ENCODE results near the gene IL33. TPM values are rescaled to one million over a fixed set of nuclear protein-coding genes. Genes with fewer than 3 reads are reported as not detected.

The IL33 gene
- total and polyA plus RNA-seq, 2 of the 8 experiments (the other 6 are each of a cell fraction or from before 2014, with no cell fraction given), result not detected

- no peaks in the 10 kb centered on the region for H3K79me2 ChIP-seq (ENCODE audit: control insufficient read depth in 1 of 2, insufficient read depth in 2 of 2, low read length in 2 of 2)
- H3K4me1 ChIP-seq (replicated peaks in 1 of 4; ENCODE audit: control insufficient read depth in 3 of 4, insufficient read depth in 4 of 4, low read length in 3 of 4), result no peaks in the 10 kb centered on the region
- H3K23me2 ChIP-seq (ENCODE audit: low read depth, low read length), result no peaks in the 10 kb centered on the region
- H4K5ac ChIP-seq (ENCODE audit: insufficient read length, low read depth, low read length), result no peak overlapping the region
- H2AK5ac ChIP-seq (ENCODE audit: low read depth, low read length), result no peak overlapping the region
- 78% methylated on average over 3 of the region's 3 CpGs; no CpG with 5 or more reads in 1 of the 2 experiments for WGBS, 2 experiments (ENCODE audit: extremely low coverage in 1 of 2, insufficient coverage in 1 of 2, insufficient read length in 1 of 2, insufficient replicate concordance in 2 of 2, low coverage in 1 of 2, low lambda C conversion rate in 2 of 2, missing lambda C conversion rate in 1 of 2)
- H3K14ac ChIP-seq (ENCODE audit: insufficient read length), result no peak overlapping the region
- no peaks in the 10 kb centered on the region for H4K20me1 ChIP-seq (replicated peaks in 1 of 2; ENCODE audit: control insufficient read depth in 1 of 2, insufficient read depth in 2 of 2, low read length in 2 of 2)
- no peak overlapping the region for H2AFZ ChIP-seq (ENCODE audit: low read length)
- H3K27me3 ChIP-seq (replicated peaks in 1 of 4; ENCODE audit: control insufficient read depth in 3 of 4, extremely low read depth in 1 of 4, insufficient read depth in 3 of 4, low read length in 3 of 4), result no peaks in the 10 kb centered on the region
- no peaks in the 10 kb centered on the region for H3K79me1 ChIP-seq (ENCODE audit: low read depth, low read length)
- H3K36me3 ChIP-seq (ENCODE audit: control insufficient read depth in 2 of 4, insufficient read depth in 4 of 4, low read length in 3 of 4), result no peaks in the 10 kb centered on the region
- no peak overlapping the region for H3K4me2 ChIP-seq (ENCODE audit: insufficient read depth in 1 of 2, low read depth in 2 of 2, low read length in 2 of 2)
- H2BK15ac ChIP-seq (ENCODE audit: low read length), result no peak overlapping the region
- H3K23ac ChIP-seq (ENCODE audit: insufficient read length), result no peak overlapping the region
- H4K91ac ChIP-seq (replicated peaks; ENCODE audit: insufficient read length, low read length), result no peak overlapping the region
- DNase-seq (ENCODE audit: low read depth in 1 of 2, low spot score in 2 of 2) (no peak), FAIRE-seq (no peak)
- H2BK5ac ChIP-seq (ENCODE audit: low read depth, low read length), result no peak overlapping the region
- H3K4ac ChIP-seq (replicated peaks; ENCODE audit: insufficient read length, low read depth, low read length), result no peak overlapping the region
- no peak overlapping the region for H2BK120ac ChIP-seq (replicated peaks; ENCODE audit: low read depth, low read length)
- no peak overlapping the region for H3K56ac ChIP-seq (replicated peaks; ENCODE audit: insufficient read length, low read depth, low read length)
- ChIA-PET POLR2A (ENCODE audit: partially characterized antibody) (no interaction called here), CTCF (ENCODE audit: partially characterized antibody) (interaction anchor here (1.7 kb wide), 1 partner anchor 74 kb away, joined by 4 read pairs; no protein-coding TSS in a partner anchor)
- no peak overlapping the region for H3K18ac ChIP-seq (ENCODE audit: extremely low read depth, low read length)
- no peak overlapping the region for H3K27ac ChIP-seq (ENCODE audit: low read depth, low read length)
- no peak overlapping the region for H3K4me3 ChIP-seq (ENCODE audit: extremely low read depth in 1 of 4, insufficient read depth in 2 of 4, low read depth in 3 of 4, low read length in 4 of 4)
- H3K9me3 ChIP-seq (ENCODE audit: insufficient read depth in 2 of 2, low read depth in 1 of 2, low read length in 1 of 2), result no peaks in the 10 kb centered on the region
- no peak overlapping the region for H3K9ac ChIP-seq (replicated peaks in 1 of 4; ENCODE audit: extremely low read depth in 1 of 4, low read depth in 3 of 4, low read length in 3 of 4)
- H2BK12ac ChIP-seq (ENCODE audit: low read depth, low read length), result no peak overlapping the region
- H4K8ac ChIP-seq (ENCODE audit: extremely low read depth, insufficient read depth, low read length), result no peak overlapping the region
- no peak overlapping the region for H2BK20ac ChIP-seq (ENCODE audit: low read length)
Measured at GRCh38 chr9:6271508-6272228, 56.1 kb downstream of the IL33 start.
